Measurements from ENCODE around the gene IER3. TPM values are rescaled to one million over a fixed set of nuclear protein-coding genes. Genes with fewer than 3 reads are reported as not detected.
"Not testable (repeated sequence)": the region's sequence is repeated elsewhere in the genome, so short reads cannot be mapped to it uniquely, and the experiment has no call there.

Gene IER3
- total RNA-seq, 1 donor from 2014 or later, result 40.5 TPM

DNA sequence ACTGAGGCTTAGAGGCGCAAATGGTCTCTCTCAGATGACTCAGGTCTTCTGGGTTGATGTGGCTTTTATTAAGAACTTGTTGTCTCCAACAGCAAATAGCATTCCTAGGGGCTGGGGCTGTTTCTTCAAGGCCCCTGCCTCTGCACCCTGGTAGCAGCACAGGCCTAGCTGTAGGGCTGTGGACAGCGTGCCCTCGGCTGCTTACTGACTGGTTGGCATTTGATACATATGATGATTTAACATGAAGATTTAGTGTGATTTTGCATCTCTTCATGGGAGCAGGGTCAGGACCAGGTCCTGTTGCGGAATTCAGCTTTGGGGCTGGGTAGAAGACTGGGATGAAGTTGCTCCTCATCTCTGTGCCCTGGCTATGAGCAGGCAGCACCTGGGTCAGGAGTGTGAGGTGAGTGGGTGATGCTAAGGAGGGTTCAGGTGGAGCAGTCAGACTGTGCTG is 24.3 kb upstream of the IER3 start:
- peak overlapping the region; percentile 63 for H3K27ac ChIP-seq
- no peaks in the 10 kb centered on the region for H3K36me3 ChIP-seq
- peaks cover 25% of the 10 kb centered on the region for H3K4me1 ChIP-seq
- TF ChIP-seq POLR2A (IDR thresholded peaks at IDR 0.05), result no peak
- TF ChIP-seq POLR2AphosphoS5 (IDR thresholded peaks at IDR 0.05; ENCODE audit: insufficient read depth in 1 of 2, low read depth in 1 of 2), result no peak
- TF ChIP-seq, protein P1, sequence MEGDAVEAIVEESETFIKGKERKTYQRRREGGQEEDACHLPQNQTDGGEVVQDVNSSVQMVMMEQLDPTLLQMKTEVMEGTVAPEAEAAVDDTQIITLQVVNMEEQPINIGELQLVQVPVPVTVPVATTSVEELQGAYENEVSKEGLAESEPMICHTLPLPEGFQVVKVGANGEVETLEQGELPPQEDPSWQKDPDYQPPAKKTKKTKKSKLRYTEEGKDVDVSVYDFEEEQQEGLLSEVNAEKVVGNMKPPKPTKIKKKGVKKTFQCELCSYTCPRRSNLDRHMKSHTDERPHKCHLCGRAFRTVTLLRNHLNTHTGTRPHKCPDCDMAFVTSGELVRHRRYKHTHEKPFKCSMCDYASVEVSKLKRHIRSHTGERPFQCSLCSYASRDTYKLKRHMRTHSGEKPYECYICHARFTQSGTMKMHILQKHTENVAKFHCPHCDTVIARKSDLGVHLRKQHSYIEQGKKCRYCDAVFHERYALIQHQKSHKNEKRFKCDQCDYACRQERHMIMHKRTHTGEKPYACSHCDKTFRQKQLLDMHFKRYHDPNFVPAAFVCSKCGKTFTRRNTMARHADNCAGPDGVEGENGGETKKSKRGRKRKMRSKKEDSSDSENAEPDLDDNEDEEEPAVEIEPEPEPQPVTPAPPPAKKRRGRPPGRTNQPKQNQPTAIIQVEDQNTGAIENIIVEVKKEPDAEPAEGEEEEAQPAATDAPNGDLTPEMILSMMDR (IDR thresholded peaks at IDR 0.05), result no peak
- intact Hi-C loops (cut with DNase I), result no loop called here
- no peaks in the 10 kb centered on the region for H3K27me3 ChIP-seq
- H3K4me3 ChIP-seq, result no peak overlapping the region
- H3K9me3 ChIP-seq, result no peaks in the 10 kb centered on the region
- DNase-seq (ENCODE audit: extremely low spot score in 2 of 2), result no peak

DNA sequence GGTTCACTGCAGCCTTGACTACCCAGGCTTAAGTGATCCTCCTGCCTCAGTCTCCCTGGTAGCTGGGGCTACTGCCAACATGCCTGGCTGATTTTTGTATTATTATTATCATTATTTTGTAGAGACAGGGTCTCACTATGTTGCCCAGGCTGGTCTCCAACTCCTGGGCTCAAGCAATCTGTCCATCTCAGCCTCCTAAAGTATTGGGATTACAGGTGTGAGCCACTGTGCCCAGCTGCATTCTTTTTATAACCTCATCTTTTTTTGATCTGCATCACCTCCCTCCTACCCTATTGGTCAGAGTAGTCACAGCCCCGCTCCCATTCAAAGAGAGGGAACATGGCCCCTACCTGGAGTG is 23.6 kb upstream of the IER3 start:
- no peak for DNase-seq (ENCODE audit: extremely low spot score in 2 of 2)
- H3K9me3 ChIP-seq, result no peaks in the 10 kb centered on the region
- TF ChIP-seq POLR2AphosphoS5 (IDR thresholded peaks at IDR 0.05; ENCODE audit: insufficient read depth in 1 of 2, low read depth in 1 of 2), result no peak
- no peak for TF ChIP-seq POLR2A (IDR thresholded peaks at IDR 0.05)
- TF ChIP-seq, protein P1 (IDR thresholded peaks at IDR 0.05), result no peak
- no peaks in the 10 kb centered on the region for H3K27me3 ChIP-seq
- H3K27ac ChIP-seq, result no peak overlapping the region
- H3K36me3 ChIP-seq, result no peaks in the 10 kb centered on the region
- intact Hi-C loops (cut with DNase I), result no loop called here
- H3K4me1 ChIP-seq, result peaks cover 29% of the 10 kb centered on the region
- H3K4me3 ChIP-seq, result no peak overlapping the region

DNA sequence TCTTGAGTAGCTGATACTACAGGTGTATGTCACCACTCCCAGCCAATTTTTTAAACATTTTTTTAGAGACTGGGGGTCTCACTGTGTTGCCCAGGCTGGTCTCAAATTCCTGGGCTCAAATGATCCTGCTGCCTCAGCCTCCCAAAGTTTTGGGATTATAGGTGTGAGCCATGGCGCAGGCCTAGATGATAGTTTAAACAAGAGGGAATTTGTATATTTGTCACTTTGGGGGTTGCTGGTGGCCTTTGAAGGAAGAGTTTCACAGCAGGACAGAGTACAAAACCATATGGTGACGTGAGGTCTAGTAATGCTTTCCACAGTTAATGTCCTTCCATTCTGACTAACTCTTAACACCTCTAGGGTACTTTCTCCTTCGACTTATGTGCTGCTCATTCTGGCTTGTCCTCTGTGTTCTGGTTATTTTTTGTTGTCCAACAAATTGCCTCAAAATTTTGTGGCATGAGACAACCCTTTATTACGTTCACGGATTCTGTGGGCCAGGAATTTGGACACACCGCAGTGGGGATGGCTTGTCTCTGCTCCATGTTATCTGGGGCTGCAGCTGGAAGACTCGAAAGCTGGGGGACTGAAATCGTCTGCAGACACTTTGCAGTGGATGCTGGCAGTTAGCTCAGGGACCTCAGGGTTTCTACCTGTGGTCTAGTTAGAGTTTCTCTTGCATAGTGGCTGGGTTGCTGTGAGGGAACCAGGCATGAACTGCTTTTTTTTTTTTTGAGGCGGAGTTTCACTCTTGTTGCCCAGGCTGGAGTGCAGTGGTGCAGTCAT is 23.0 kb upstream of the IER3 start:
- Histone ChIP-seq H3K4me1 (peaks cover 29% of the 10 kb centered on the region), H3K27ac (no peak overlapping the region), H3K4me3 (no peak overlapping the region), H3K36me3 (no peaks in the 10 kb centered on the region), H3K9me3 (no peaks in the 10 kb centered on the region), H3K27me3 (no peaks in the 10 kb centered on the region)
- TF ChIP-seq POLR2AphosphoS5 (IDR thresholded peaks at IDR 0.05; ENCODE audit: insufficient read depth in 1 of 2, low read depth in 1 of 2) (no peak), POLR2A (IDR thresholded peaks at IDR 0.05) (no peak)
- TF ChIP-seq, protein P1 (IDR thresholded peaks at IDR 0.05), result no peak
- intact Hi-C loops (cut with DNase I), result no loop called here
- no peak for DNase-seq (ENCODE audit: extremely low spot score in 2 of 2)

DNA sequence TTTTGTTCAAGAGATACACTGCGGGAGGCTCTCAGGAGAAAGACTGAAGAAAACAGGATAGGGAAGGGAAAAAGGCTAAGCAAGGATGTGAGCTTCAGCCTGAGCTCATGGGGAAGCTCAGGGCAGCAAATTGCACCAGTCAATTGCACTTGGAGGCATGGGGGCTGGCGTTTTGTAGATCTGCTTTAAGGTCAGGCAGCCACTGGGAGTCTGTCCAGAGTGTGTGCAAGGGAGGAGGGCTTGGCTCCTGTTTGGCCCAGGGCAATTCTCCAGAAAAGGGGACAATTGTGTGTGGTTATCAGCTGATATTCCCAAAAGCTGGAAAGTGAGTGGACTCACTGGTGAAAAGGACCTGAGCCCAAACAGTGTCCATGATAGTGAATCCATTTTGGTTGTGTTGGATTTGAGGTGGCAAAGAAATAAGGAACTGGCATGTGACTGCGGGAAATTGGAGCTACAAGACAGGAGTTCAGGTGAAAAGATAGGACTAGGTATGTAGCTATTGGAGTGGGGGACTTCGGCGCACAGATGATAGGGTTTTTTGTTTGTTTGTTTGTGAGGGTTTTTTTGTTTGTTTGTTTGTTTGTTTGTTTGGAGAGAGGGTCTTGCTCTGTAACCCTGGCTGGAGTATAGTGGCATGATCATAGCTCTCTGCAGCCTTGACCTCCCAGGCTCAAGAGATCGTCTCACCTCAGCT is 22.3 kb upstream of the IER3 start:
- Histone ChIP-seq H3K9me3 (no peaks in the 10 kb centered on the region), H3K27ac (no peak overlapping the region), H3K36me3 (no peaks in the 10 kb centered on the region), H3K4me3 (no peak overlapping the region), H3K27me3 (no peaks in the 10 kb centered on the region), H3K4me1 (peaks cover 29% of the 10 kb centered on the region)
- DNase-seq (ENCODE audit: extremely low spot score in 2 of 2), result no peak
- TF ChIP-seq, protein P1 (IDR thresholded peaks at IDR 0.05), result no peak
- TF ChIP-seq POLR2A (IDR thresholded peaks at IDR 0.05) (no peak), POLR2AphosphoS5 (IDR thresholded peaks at IDR 0.05; ENCODE audit: insufficient read depth in 1 of 2, low read depth in 1 of 2) (no peak)
- intact Hi-C loops (cut with DNase I), result no loop called here

DNA sequence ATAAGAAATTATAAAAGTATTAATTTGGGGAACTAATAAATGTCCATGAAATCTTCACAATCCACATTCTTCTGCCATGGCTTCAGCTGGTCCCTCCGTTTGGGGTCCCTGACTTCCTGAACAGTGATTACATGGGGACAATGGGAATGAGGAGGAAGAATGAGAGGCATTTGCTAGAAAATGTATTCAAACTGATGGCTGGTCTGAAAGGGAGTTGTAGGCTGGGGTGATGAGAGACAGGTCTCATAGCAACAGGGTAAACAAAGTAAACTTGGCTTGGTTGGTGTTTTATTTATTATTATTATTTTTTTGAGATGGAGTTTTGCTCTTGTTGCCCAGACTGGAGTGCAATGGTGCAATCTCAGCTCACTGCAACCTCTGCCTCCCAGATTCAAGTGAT is 21.1 kb upstream of the IER3 start:
- H3K27ac ChIP-seq; H3K27me3 ChIP-seq; H3K36me3 ChIP-seq; H3K9me3 ChIP-seq; DNase-seq (ENCODE audit: extremely low spot score in 2 of 2); H3K4me3 ChIP-seq; intact Hi-C loops (cut with DNase I): not testable (repeated sequence)
- peaks cover 39% of the 10 kb centered on the region for H3K4me1 ChIP-seq

DNA sequence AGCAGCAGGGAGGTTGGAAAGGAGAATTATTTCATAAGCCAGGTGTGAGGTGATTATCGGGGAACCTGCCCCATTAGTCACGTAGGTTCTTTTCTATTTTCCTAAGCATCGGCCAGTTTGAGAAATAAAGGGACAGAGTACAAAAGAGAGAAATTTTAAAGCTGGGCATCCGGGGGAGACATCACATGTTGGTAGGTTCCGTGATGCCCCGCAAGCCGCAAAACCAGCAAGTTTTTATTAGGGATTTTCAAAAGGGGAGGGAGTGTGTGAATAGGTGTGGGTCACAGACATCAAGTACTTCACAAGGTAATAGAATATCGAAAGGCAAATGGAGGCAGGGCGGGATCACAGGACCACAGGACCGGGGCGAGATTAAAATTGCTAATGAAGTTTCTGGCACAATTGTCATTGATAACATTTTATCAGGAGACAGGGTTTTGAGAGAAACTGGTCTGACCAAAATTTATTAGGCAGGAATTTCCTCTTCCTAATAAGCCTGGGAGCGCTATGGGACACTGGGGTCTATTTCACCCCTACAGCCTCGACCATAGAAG is 20.2 kb upstream of the IER3 start:
- DNase-seq (ENCODE audit: extremely low spot score in 2 of 2); H3K4me3 ChIP-seq; intact Hi-C loops (cut with DNase I); H3K27me3 ChIP-seq; H3K9me3 ChIP-seq; H3K36me3 ChIP-seq: not testable (repeated sequence)
- Histone ChIP-seq H3K27ac (peak overlapping the region; percentile 36), H3K4me1 (peaks cover 39% of the 10 kb centered on the region)
